ENCODE results near the gene FAS.

- TF ChIP-seq CTCF (IDR thresholded peaks at IDR 0.05) = peak; percentile 60 to 94 (median 74)
- TF ChIP-seq POLR2A (IDR thresholded peaks at IDR 0.05) = no peak
Measured at GRCh38 chr10:88986549-88987242, 3.9 kb upstream of the FAS start.

Data from thyroid gland (tissue), 4 donors.